GM19193 (cell line): Measurements from ENCODE around the gene CATSPERE.
A peak's percentile ranks its signal among the peaks of the same experiment; 100 is the strongest.

Experiments used
- POLR2A ChIP-seq: IDR thresholded peaks from 4 replicates; pipeline ENCODE4 v1.6.1; 2011; ENCODE audit not compliant: insufficient read depth, insufficient read length; ENCODE audit errors: extremely low read depth

The CATSPERE gene

DNA sequence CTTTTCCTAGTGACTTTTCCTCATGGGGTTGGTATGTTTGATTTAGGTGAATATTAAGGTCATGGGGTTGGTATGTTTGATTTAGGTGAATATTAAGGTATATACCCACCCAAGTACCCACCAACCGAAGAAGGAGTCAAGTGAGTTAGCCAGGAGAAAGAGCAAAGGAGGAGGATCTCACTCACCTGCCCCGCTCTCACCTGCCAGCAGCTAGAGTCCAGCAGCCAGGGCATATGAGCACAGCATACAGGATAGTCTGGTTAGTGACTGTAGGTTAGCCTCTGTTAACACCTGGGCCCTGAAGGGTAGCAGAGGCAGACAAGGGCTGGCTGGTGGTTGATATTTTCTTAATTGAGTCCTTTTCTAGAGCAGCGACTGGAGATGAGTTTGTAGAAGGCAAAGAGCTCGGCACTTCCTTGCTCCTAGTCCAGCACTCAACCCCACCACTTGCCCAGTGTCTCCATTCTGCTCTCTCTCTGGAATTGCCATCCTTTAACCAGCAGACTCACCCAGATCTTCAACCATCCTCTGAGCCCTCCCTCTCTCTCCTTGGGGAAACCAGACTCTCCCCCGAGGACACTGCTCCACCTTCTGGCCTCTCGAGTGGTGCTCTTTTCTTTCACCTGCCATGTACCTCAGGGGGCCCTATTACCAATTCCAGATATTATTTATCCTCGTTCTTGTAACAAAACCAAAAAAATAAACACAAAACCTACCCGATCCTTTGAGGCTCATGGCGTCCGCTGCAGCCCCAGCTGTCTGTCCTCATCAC, 175.6 kb downstream of the CATSPERE start:
- TF ChIP-seq POLR2A = no peak

DNA sequence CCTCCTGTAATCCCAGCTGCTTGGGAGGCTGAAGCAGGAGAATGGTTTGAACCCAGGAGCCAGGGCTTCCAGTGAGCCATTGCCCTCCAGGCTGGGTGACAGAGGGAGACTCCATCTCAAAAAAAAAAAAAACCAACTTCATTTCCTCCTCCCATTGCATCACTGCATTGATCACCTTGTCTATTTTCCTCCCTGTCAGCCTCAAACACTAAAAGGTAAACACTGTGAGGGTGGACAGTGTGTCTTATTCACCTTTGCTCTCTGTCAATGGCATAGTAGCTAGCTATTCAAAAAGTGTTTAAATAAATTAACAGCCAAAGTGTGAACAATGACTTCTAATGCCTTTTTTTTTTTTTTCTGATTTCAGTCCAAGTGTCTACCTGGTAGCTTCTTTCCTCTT, 178.5 kb downstream of the CATSPERE start:
- no peak for TF ChIP-seq POLR2A

DNA sequence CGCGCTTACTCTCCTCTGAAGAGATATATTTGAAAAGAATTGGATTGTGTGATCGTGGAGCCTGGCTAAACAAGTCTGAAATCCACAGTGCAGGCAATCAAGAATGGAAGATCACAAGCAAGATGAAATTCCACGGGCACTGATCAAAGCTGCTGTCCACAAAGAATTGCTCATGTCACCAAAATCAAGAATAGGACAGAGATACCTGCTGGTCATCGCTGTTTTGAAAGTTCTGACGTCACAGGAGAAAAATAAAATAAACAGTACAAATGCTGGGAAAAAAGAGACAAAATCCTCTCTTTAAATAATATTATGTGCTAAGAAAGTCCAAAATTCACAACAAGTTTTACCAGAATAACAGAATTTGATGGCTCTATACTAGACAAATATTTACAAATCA, 179.8 kb downstream of the CATSPERE start:
- TF ChIP-seq POLR2A = no peak

DNA sequence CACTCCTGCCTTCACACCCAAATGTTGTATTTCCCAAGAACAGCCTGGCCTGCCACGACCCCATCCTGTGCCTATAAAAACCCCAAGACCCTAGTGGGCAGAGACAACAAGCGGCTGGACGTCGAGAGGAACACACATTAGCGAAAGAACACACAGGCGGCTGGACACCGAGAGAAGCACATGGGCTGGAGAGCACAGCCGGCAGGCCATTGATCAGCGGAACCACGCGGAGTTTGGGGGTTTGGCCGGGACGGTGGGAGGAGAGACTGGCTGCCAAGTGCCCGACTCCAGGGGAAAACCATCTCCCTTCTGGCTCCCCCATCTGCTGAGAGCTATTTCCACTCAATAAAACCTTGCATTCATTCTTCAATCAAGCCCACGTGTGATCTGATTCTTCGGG, 181.5 kb downstream of the CATSPERE start:
- no peak for TF ChIP-seq POLR2A

DNA sequence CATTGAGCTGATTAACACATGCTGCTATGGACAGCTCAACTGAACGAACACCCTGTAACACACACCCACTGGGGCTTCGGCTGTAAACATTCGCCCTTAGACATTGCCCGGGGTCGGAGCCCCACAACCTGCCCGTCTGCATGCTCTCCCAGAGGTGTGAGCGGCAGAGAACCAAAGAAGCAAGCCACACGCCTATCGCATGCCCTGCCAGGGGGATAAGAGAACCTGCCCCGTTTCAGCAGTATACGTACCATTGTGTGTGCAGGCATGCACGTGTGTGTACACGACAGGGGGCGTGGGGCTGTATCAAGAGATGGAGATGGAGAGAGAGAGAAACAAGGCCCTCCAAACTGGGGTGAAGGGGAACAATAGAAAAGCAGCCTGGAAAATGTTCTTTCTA, 181.9 kb downstream of the CATSPERE start:
- no peak for TF ChIP-seq POLR2A

DNA sequence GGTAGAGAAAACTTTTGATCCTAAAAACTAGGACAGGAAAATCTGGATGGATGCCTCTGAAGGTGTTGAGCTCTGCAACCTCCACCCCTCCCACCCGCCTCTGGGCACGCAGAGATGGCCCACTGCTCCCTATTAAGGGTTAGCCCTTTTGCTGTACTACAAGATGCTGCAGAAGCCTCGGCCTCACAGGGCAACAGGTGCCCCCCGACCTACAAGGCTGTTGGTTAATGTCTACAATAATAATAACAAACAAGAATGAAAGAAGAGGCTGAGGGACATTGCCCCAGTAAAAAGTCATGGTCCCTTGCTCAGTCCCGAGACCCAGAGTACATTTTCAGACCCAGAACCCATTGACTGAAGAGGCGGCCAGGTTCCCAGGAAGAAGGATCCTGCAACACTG, 184.3 kb downstream of the CATSPERE start:
- no peak for TF ChIP-seq POLR2A

DNA sequence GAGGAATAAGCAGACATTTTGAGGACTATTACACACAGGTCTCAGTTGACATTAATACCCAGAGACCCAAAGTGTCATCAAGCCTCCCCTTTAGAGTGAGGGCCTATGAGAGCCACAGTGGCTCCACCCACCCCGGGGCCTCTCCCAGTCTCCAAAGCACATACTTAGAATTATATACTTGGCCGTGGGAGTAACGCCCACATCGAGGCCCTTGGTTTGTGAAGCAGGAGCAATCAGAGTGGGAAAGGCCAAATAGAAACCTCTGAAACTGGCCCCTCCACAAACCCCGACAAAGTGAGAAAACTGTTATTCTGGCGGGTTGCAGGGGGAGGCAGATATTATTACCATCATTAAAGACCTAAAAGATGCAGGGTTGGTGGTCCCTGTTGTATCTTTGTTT, 184.8 kb downstream of the CATSPERE start:
- TF ChIP-seq POLR2A = no peak

DNA sequence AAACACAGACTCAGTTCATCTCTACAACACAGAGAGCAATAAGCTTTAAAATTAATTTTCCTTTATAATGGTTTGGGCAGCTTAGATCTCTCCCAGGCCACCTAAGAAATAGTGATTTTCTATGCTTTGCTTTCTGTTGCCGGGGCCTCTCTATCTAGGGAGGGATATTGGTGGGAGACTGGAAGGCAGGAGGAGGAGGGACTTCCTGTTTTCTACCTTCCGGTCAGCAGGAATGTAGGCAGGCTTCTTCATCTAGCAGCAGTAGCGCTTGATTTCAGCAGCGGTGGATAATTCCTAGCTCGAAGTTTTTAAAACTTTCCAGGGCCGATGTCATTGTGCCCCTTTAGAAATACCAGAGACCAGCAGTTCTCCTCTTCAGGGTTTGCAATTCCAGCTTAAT, 186.7 kb downstream of the CATSPERE start:
- TF ChIP-seq POLR2A = no peak

DNA sequence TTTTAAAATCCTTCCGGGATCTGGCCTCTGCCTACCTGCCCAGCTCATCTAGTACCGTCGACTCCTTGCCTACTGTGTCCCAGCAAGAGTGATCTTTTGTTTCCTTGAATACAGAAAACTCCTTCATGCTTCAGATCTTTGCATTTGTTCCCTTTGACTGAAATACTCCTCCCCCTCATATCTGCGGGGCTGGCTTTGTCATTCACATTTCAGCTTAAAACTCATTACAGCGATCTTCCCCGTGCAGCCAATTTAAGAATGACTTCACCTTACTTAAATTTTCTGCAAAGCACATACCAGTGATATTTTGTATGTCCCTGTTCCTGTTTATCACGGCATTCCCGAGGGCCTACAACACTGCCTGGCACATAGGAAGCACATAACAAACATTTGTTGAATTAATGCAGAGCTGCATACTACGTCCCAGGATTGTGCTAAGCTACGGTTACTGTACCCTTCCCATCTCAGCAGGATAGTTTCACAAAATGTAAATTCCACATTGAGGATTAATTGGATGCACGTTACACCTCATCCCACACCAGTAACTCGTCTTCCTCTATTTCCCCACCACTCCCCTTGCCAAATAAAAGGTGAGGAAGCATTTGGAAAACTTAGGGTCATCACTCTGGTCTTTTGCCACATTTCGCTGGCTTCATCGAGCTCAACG, 191.0 kb downstream of the CATSPERE start:
- TF ChIP-seq POLR2A = no peak

DNA sequence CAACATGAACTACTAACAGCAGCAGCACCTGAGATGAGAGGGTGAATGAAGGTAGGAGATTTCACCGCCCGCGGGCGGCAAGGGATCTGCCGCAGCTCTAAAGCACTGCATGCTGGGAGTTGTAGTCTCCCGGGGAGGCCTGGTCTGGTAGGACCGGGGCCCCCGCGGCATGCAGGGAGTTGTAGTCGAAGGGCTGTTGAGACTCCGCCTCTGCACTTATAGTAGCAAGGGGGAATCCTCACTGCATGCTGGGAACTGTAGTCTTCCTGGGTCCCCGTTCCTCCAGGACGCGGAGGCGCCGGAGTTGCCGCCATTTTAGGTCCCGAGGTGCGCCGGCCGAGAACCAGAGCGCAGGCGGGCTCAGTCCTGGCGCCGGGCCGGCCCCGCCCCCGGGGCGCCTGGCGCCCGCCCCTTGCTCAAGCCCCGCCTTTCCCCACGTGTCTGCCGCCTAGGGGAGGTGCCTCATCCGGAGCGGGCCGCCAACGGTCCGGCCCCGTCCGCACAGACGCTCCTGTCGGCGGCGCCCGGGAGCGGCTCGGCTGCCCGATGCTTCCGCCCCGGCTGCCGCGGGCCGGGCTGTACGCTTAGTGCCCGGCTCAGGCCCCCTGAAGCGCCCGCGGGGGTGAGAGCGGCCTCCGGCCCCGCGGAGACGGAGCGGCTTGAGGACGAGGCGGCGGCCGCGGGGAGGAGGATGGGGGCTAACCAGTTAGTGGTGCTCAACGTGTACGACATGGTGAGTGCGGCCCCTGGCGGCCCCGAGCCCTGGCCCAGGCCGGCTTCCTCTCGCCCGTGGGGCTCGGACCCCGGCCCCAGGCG, 191.8 kb downstream of the CATSPERE start, which contains the start of gene DESI2:
Gene DESI2, plus strand, starts transcription at position 504 of the 816 bp plus-strand sequence. Its CDS starts 188 bp downstream, at position 692.
- peak; percentile 95 for TF ChIP-seq POLR2A

DNA sequence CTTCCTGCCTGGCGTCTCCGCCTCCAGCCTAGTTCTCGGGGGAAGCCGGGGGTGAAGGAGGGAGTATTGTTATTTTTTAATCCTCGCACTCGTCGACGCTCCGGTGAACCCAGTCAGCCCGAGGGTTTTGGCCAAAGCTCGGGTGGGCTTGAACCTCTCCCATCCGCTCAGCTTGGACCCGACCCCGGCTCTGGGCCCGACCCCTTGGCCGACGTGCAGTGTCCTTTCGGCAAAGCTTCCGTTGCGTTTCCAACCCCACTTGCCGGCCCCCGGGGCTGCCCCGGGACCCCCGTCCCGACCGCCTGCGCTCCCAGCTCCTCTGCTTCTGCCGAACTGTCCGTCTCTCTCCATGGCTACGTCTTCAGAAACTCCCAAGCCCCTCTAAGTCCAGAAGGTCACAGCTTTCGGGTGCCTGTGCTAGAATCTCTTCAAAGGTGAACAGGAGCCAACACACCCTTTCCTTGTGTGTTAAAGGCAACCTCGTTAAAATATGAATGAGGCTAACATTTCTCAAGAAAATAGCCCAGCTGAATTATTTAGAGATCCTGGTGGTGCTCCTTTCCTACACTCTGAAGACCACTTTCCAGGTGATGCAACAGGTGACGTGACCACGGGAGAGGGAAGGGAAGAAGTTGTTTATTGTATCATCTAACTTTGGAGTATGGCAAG, 192.5 kb downstream of the CATSPERE start:
- no peak for TF ChIP-seq POLR2A

DNA sequence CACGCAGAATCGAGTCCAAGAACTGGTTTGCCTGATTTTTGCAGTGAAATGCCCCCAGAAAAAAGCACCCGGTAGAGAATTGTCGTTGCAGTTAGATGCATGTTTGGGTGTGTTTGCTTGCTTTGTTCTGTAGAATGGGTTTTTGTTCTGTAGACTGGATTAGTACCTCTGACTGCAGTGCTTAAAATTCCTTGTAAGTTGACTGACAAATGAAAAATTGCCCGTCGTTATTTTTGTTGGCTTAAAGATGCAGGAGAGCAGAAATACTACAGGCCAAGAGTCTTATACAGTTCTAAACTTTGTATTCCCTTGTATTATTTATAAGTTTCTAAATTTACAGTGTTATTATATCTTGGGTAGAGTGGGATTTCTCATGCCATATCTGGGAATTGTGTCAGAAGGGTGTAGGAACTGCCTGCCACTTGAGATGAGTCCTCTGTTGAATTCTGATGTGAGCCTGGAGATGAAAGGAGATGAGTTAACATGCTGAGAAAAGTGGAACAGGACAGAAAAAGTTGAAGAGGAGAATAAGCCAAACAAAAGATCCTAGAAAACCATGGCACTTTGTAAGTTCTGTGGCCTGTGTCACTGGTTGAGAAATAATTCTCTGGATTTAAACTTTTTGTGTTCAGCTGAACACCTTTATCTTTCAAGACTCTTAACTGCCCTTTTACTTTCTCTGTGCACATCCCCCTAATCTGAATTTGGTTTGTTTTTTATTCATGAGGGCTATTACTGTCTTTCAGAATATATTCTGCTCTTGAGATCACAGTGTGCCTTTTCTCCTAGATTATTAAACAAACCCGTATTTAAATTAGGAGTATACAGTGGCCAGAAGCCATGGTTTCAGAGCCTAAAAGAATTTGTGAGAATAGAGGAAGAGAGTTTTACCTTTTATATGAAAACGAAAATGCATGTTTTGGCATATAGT, 193.3 kb downstream of the CATSPERE start:
- no peak for TF ChIP-seq POLR2A

DNA sequence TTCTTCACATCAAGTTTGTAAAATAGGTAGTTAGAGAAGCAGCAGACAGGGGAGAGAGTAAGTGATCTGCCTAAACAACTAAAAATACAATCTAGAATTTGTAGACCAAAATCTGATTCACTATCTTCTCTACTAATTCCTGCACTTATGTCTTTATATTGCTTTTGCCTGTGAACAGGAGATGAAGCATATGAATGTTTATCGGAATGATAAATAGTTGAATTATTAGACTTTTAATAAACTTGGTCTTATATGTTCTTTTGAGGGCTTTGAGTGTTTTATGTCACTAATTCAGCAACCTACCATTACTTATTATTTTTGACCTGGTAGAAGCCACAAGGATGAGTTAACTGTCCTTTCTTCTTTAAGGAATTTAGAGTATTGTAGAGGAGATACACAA, 194.1 kb downstream of the CATSPERE start:
- TF ChIP-seq POLR2A = no peak

DNA sequence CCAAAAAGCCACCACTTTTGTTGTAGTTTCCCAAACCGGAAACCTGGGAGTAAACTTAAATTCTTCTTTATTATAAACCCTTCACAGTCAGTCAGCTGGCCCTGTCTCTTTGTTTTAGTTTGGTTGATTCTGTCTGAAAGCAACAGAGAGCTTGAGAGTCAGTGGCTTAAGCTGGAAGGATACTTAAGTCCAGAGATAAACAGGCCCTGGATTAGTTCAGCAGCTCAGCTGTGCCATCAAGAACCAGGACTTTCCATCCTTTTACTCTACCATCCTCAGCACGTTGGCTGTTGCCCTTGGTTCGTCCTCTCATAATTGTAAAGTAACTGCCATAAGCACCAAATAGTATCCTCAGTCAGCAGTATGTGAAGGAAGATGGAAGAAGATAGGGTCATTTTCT, 196.3 kb downstream of the CATSPERE start:
- no peak for TF ChIP-seq POLR2A

DNA sequence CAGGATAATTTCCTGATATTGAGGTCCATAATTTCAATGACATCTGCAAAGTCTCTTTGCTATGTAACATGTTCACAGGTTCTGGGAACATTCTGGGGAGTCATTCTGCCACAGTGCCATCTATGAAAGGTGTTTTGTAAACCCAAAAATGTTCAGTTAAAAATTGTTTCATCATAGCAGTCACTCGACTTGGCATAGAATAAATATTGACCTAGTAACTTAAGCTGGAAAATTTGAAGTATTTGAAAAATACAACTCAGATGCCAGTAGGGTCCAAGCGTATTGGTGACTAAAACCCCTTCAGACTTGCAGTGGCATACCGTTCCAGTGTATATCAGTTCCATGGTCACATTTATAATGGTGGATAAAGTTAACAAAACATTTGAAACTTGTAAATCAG, 198.6 kb downstream of the CATSPERE start:
- TF ChIP-seq POLR2A = no peak

DNA sequence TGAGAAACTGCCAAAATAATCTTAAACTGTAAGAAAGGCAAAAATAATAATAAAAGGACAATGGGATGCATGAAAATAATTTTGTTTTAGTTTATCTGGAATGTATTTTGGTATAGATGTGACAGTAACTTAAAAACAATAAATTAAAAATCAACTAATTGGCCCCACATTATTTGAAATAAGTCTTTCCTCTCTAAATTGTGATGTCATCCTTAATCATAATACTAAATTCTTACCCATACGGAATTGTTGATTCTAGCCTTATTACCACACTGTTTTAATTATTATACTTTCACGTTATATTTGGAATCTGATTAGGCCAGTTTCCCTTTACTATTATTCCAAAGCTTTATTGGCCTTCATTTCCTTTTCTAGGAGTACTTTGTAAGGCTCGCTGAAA, 199.5 kb downstream of the CATSPERE start:
- no peak for TF ChIP-seq POLR2A
